Activated naive CD4-positive, alpha-beta T cell treated with anti-CD3 and anti-CD28 coated beads for 36 hours (primary cell): ENCODE measurements around the gene CROCC. TPM values are rescaled to one million over a fixed set of nuclear protein-coding genes. Genes with fewer than 3 reads are reported as not detected.
"Not testable (repeated sequence)": the region's sequence is repeated elsewhere in the genome, so short reads cannot be mapped to it uniquely, and the experiment has no call there.

ENCODE experiments used
- CTCF ChIA-PET: fragments of 350-600 bp; sonication (Branson Sonifier 250); formaldehyde crosslinking; loops from one replicate; lab custom pipeline; 2021; ENCODE audit warnings: antibody characterized with exemption; lab: Charles Lee
- DNase-seq: peaks from one replicate; pipeline ENCODE4 v3.0.0-alpha.2; 2020
- H3K27ac Mint-ChIP-seq: one replicate; pipeline ENCODE4 v1.8.0; 2021; ENCODE audit warnings: mild to moderate bottlenecking, mixed read lengths
- H3K27me3 Mint-ChIP-seq: one replicate; pipeline ENCODE4 v1.8.0; 2021; ENCODE audit warnings: low read depth, mixed read lengths
- H3K36me3 Mint-ChIP-seq: one replicate; pipeline ENCODE4 v1.8.0; 2021; ENCODE audit warnings: low read depth, mixed read lengths
- H3K4me1 Mint-ChIP-seq: one replicate; pipeline ENCODE4 v1.8.0; 2021; ENCODE audit warnings: low read depth, mixed read lengths
- H3K4me3 Mint-ChIP-seq: one replicate; pipeline ENCODE4 v1.8.0; 2021; ENCODE audit warnings: mild to moderate bottlenecking, moderate library complexity, mixed read lengths
- H3K9me3 Mint-ChIP-seq: one replicate; pipeline ENCODE4 v1.8.0; 2021; ENCODE audit warnings: mixed read lengths
- intact Hi-C: fragments of 100-400 bp; cut with micrococcal nuclease; formaldehyde crosslinking; loops from one replicate; pipeline ENCODE4 v1.15.1; 2023
- total RNA-seq, 2 experiments: library from RNA; stranded (reverse); gene quantifications; one replicate each; pipeline ENCODE4 v1.2.3, GENCODE V29; 2021

The CROCC gene
- total RNA-seq, 2 experiments from 2014 or later: 15.5 to 15.7 TPM

DNA sequence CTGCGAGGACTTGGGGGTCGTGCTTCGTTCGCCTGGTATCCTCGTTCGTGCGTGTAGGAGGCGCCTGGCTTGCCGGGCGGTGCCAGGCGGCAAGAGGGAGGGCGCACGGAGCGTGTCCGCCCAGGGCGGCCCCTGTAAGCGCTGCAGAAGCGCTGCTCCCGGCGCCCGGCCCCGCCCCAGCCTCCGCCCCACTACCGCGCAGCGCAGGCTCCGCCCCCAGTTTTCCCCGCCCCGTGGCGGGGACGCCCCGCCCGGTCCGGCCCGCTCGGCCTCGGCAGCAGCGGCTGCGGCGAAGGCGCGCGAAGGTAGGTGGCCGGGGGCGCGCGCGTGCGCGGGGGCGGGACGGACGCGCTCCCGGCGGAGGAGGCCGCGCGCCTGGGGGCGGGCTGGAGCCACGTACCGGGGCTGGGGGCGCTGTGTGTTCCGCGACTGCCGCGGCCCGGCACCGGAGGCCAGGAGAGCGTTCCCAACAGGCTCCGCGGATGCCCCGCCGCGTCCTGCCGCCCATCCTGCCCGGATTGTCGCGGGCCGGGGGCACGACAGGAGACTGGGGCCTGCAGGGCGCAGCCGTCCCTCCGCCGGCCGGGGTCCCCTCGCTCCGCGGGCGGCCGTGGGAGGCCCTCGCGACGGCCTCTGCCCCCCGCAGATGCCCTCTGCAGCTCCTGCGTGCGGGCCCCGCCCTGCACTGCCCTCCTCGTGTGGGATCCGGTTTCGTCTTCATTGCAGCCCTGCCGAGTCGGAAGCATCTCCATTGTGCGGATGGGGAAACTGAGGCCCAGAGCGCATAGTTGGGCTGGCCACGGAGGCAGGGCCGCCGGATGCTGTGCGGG lies 7.7 kb upstream of the CROCC start:
- intact Hi-C loops: loop anchor here (1.0 to 5.0 kb wide), 4 partner anchors 10 to 523 kb away; partner anchors contain the start of genes RCC2 and SDHB
- peak overlapping the region; percentile 88 for H3K4me3 Mint-ChIP-seq
- no peaks in the 10 kb centered on the region for H3K27me3 Mint-ChIP-seq
- CTCF ChIA-PET: interaction anchor here (0.6 to 0.7 kb wide), 2 partner anchors 293 to 297 kb away, joined by 3 read pairs; no protein-coding TSS in a partner anchor
- H3K4me1 Mint-ChIP-seq: peaks cover 30% of the 10 kb centered on the region
- DNase-seq: peak; percentile 92
- no peaks in the 10 kb centered on the region for H3K36me3 Mint-ChIP-seq
- H3K27ac Mint-ChIP-seq: peak overlapping the region; percentile 77
- H3K9me3 Mint-ChIP-seq: no peaks in the 10 kb centered on the region

GRCh38 chr1:16914928-16915626 lies 6.7 kb upstream of the CROCC start:
- intact Hi-C loops: loop anchor here (2.0 to 5.0 kb wide), 3 partner anchors 46 to 522 kb away; partner anchors contain the start of genes RCC2 and SDHB
- Mint-ChIP-seq H3K27ac (peak overlapping the region; percentile 77), H3K4me1 (peaks cover 28% of the 10 kb centered on the region), H3K4me3 (peak overlapping the region; percentile 88)
- not testable (repeated sequence) for H3K36me3 Mint-ChIP-seq, H3K9me3 Mint-ChIP-seq, H3K27me3 Mint-ChIP-seq, DNase-seq
- CTCF ChIA-PET: interaction anchor here (0.6 to 1.3 kb wide), 3 partner anchors 46 to 841 kb away, joined by 3 read pairs; no protein-coding TSS in a partner anchor

GRCh38 chr1:16915627-16915973 lies 6.1 kb upstream of the CROCC start:
- Mint-ChIP-seq H3K27me3 (no peaks in the 10 kb centered on the region), H3K36me3 (no peaks in the 10 kb centered on the region), H3K4me1 (peaks cover 28% of the 10 kb centered on the region), H3K27ac (no peak overlapping the region), H3K9me3 (no peaks in the 10 kb centered on the region), H3K4me3 (peak overlapping the region; percentile 88)
- intact Hi-C loops: loop anchor here (2.0 kb wide), 1 partner anchor 45 kb away; no protein-coding TSS in a partner anchor
- CTCF ChIA-PET: interaction anchor here (0.6 to 1.3 kb wide), 2 partner anchors 46 to 842 kb away, joined by 3 read pairs; no protein-coding TSS in a partner anchor
- DNase-seq: no peak

GRCh38 chr1:16916036-16916880 lies 5.5 kb upstream of the CROCC start:
- CTCF ChIA-PET: interaction anchor here (0.6 to 1.3 kb wide), 2 partner anchors 45 to 842 kb away, joined by 3 read pairs; no protein-coding TSS in a partner anchor
- H3K4me3 Mint-ChIP-seq, H3K9me3 Mint-ChIP-seq, DNase-seq, H3K27me3 Mint-ChIP-seq, H3K36me3 Mint-ChIP-seq, H3K27ac Mint-ChIP-seq, intact Hi-C loops: not testable (repeated sequence)
- peaks cover 31% of the 10 kb centered on the region for H3K4me1 Mint-ChIP-seq

DNA sequence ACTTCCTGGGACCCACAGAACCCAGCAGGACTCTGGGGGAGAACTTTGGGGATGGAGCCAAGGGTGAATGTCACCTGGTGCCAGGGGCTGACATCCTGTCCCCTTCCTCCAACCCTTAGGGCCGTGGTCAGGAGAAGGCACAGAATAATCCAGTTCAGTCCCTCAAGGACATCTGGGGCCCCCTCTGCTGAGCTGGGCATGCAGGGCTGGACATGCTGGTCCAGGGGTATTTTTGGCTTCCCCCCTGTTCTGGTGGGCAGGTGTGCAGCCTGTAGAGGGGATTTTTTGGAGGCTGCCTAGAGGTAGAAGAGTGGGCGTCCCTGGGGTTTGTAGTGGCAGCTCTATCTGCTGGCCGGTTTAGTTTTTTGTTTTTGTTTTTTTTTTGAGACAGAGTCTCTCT lies 3.4 kb upstream of the CROCC start:
- intact Hi-C loops: no loop called here
- no peak overlapping the region for H3K27ac Mint-ChIP-seq
- no peaks in the 10 kb centered on the region for H3K27me3 Mint-ChIP-seq
- H3K4me1 Mint-ChIP-seq: peaks cover 35% of the 10 kb centered on the region
- CTCF ChIA-PET: no interaction called here
- no peak for DNase-seq
- no peaks in the 10 kb centered on the region for H3K36me3 Mint-ChIP-seq
- H3K4me3 Mint-ChIP-seq: no peak overlapping the region
- H3K9me3 Mint-ChIP-seq: no peaks in the 10 kb centered on the region

DNA sequence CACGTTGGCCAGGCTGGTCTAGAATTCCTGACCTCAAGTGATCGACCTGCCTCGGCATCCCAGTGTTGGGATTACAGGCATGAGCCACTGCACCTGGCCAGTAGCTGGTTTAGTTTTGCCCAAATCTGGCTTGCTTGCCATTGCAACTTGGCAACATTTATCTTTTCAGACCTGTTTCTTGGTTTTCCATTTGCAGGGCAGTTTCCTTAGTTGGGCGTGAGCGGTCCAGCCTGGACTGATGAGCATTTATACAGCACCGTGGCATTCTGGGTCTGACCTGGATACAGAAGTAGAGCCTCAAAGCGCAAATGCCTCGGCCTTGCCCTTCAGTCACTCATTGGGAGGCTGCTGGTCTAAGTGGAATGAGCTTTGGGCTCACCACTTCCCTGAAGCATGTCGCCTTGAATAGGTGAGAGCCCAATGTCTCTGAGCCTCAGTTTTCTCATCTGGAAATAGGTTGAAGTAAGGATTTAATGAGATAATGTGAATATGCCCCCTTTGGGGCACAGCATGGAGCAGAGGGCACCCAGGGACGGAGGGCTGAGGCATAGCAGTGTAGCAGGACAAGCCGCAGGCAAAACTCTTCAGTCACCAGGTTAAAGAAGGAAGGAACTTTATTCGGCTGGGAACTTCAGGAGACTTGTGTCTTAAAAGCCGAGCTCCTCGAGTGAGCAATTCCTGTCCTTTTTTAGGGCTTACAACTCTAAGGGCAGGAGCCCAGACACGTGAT lies 2.6 kb upstream of the CROCC start:
- H3K27ac Mint-ChIP-seq, H3K27me3 Mint-ChIP-seq, H3K4me3 Mint-ChIP-seq, DNase-seq, intact Hi-C loops, H3K36me3 Mint-ChIP-seq, H3K9me3 Mint-ChIP-seq: not testable (repeated sequence)
- CTCF ChIA-PET: interaction anchor here (1.8 kb wide), 1 partner anchor 10 kb away, joined by 4 read pairs; no protein-coding TSS in a partner anchor
- H3K4me1 Mint-ChIP-seq: peaks cover 31% of the 10 kb centered on the region

DNA sequence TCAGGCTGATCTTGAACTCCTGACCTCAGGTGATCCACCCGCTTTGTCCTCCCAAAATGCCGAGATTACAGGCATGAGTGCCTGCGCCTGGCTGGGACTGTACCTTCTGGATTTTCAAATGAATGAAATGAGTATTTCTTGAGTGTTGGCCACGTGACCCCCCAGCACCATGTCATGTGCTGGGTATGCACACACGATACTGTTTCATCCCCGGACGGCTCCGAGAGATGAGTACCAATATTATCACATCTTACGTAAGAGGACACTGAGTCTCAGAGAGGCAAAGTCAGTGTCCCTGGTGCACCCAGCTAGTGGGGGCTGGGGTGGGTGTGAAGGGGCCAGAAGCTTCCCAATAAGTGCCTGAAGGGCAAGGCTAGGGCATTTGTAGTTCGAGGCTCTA lies 780 bp upstream of the CROCC start:
- intact Hi-C loops: loop anchor here (1.0 kb wide), 1 partner anchor 16 kb away; no protein-coding TSS in a partner anchor
- Mint-ChIP-seq H3K9me3 (no peaks in the 10 kb centered on the region), H3K27ac (no peak overlapping the region), H3K4me3 (no peak overlapping the region), H3K4me1 (peaks cover 18% of the 10 kb centered on the region), H3K27me3 (no peaks in the 10 kb centered on the region), H3K36me3 (no peaks in the 10 kb centered on the region)
- DNase-seq: no peak
- CTCF ChIA-PET: interaction anchor here (1.8 to 1.9 kb wide), 2 partner anchors 8 to 39 kb away, joined by 4 to 11 read pairs; no protein-coding TSS in a partner anchor

DNA sequence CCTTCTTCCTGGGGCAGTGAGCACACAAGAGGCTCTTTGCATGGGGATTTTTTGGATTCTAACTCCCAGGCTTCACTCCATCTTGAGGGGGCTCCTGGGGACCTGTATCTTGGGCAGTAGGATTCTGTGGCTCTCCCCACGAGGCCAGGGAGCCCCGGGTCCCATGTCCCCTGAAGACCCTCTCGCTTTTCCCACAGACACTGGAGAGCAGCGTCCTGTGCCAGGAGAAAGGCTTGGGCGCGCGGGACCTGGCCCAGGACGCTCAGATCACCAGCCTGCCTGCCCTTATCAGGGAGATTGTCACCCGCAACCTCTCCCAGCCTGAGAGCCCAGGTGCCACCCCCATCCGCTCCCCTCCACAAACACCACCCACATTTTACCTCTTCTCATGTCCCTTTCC lies 735 bp downstream of the CROCC start:
- CTCF ChIA-PET: interaction anchor here (1.9 kb wide), 1 partner anchor 38 kb away, joined by 11 read pairs; no protein-coding TSS in a partner anchor
- Mint-ChIP-seq H3K4me1 (peaks cover 18% of the 10 kb centered on the region), H3K4me3 (no peak overlapping the region), H3K27ac (no peak overlapping the region), H3K9me3 (no peaks in the 10 kb centered on the region), H3K27me3 (no peaks in the 10 kb centered on the region), H3K36me3 (no peaks in the 10 kb centered on the region)
- no peak for DNase-seq
- intact Hi-C loops: no loop called here

GRCh38 chr1:16922885-16923431 lies 1.2 kb downstream of the CROCC start:
- intact Hi-C loops: no loop called here
- Mint-ChIP-seq H3K36me3 (no peaks in the 10 kb centered on the region), H3K4me1 (peaks cover 18% of the 10 kb centered on the region), H3K9me3 (no peaks in the 10 kb centered on the region), H3K27ac (no peak overlapping the region), H3K4me3 (no peak overlapping the region), H3K27me3 (no peaks in the 10 kb centered on the region)
- CTCF ChIA-PET: interaction anchor here (0.6 to 1.9 kb wide), 2 partner anchors 17 to 37 kb away, joined by 3 to 11 read pairs; no protein-coding TSS in a partner anchor
- DNase-seq: no peak

- CTCF ChIA-PET: interaction anchor here (0.6 kb wide), 1 partner anchor 58 kb away, joined by 7 read pairs; no protein-coding TSS in a partner anchor
- H3K9me3 Mint-ChIP-seq: no peaks in the 10 kb centered on the region
- no peaks in the 10 kb centered on the region for H3K27me3 Mint-ChIP-seq
- no peak overlapping the region for H3K27ac Mint-ChIP-seq
- no peaks in the 10 kb centered on the region for H3K36me3 Mint-ChIP-seq
- DNase-seq: no peak
- peaks cover 18% of the 10 kb centered on the region for H3K4me1 Mint-ChIP-seq
- no peak overlapping the region for H3K4me3 Mint-ChIP-seq
- intact Hi-C loops: no loop called here
Measured at GRCh38 chr1:16924216-16924918, 2.6 kb downstream of the CROCC start.
